PC-9 (cell line): ENCODE data around the gene MRPS23. TPM values are rescaled to one million over a fixed set of nuclear protein-coding genes. Genes with fewer than 3 reads are reported as not detected.
"Not testable (repeated sequence)": the region's sequence is repeated elsewhere in the genome, so short reads cannot be mapped to it uniquely, and the experiment has no call there.

ENCODE experiments used
- BruUV-seq: library from RNA; stranded (reverse); fragments of 400-500 nt; replicated peaks from 2 replicates; lab custom pipeline; 2021; lab: Mats Ljungman, UMichigan
- CTCF ChIA-PET: fragments of 300-600 bp; sonication (Branson Sonifier 250); formaldehyde crosslinking; loops from one replicate; lab custom pipeline; 2022; ENCODE audit warnings: antibody characterized with exemption; lab: Charles Lee
- POLR2A ChIA-PET: fragments of 300-600 bp; sonication (Branson Sonifier 250); formaldehyde crosslinking; loops from one replicate; lab custom pipeline; 2022; ENCODE audit warnings: antibody characterized with exemption; ENCODE audit not compliant: unreplicated experiment; lab: Charles Lee
- DNase-seq, 2 experiments: peaks; one replicate each; pipeline versions ENCODE4 v3.0.0 to v3.0.0-alpha.2; 2015 to 2022; ENCODE audit warnings: mixed read lengths in 1 of 2
- H2AFZ ChIP-seq: fragments of 200-600 bp; sonication (generic); 2 replicates; pipeline ENCODE4 v1.8.1; 2017; ENCODE audit warnings: antibody characterized with exemption
- H3F3A ChIP-seq: fragments of 200-600 bp; sonication (generic); 2 replicates; pipeline ENCODE4 v1.8.1; 2017; ENCODE audit warnings: antibody characterized with exemption, mild to moderate bottlenecking, low read depth; ENCODE audit not compliant: insufficient read depth
- H3K27ac ChIP-seq: fragments of 200-600 bp; sonication (generic); 2 replicates; pipeline ENCODE4 v1.6.1; 2016; ENCODE audit warnings: mixed run types
- H3K27me3 ChIP-seq: fragments of 200-600 bp; sonication (generic); 2 replicates; pipeline ENCODE4 v1.6.1; 2016; ENCODE audit warnings: low read depth, mixed run types; ENCODE audit not compliant: insufficient read depth
- H3K36me3 ChIP-seq: fragments of 200-600 bp; sonication (generic); 2 replicates; pipeline ENCODE4 v1.6.1; 2016; ENCODE audit warnings: low read depth, mixed run types
- H3K4me1 ChIP-seq: fragments of 200-600 bp; sonication (generic); replicated peaks from 2 replicates; pipeline ENCODE4 v1.6.1; 2016; ENCODE audit warnings: mixed run types; ENCODE audit not compliant: insufficient read depth
- H3K4me2 ChIP-seq: fragments of 200-600 bp; sonication (generic); 2 replicates; pipeline ENCODE4 v1.6.1; 2017; ENCODE audit warnings: mixed run types
- H3K4me3 ChIP-seq: fragments of 200-600 bp; sonication (generic); 2 replicates; pipeline ENCODE4 v1.6.1; 2016; ENCODE audit warnings: mixed run types
- H3K79me2 ChIP-seq: fragments of 200-600 bp; sonication (generic); 2 replicates; pipeline ENCODE4 v1.6.1; 2017; ENCODE audit warnings: low read depth, mixed run types
- H3K9me2 ChIP-seq: fragments of 200-600 bp; sonication (generic); 2 replicates; pipeline ENCODE4 v1.8.1; 2017; ENCODE audit warnings: mild to moderate bottlenecking; ENCODE audit not compliant: insufficient read depth
- H3K9me3 ChIP-seq: fragments of 200-600 bp; sonication (generic); 2 replicates; pipeline ENCODE4 v1.8.1; 2016; ENCODE audit warnings: low read depth; ENCODE audit not compliant: insufficient read depth
- H4K20me1 ChIP-seq: fragments of 200-600 bp; sonication (generic); 2 replicates; pipeline ENCODE4 v1.8.1; 2017; ENCODE audit not compliant: insufficient read depth
- EZH2 ChIP-seq: fragments of 200-600 bp; sonication (generic); IDR thresholded peaks from 2 replicates; pipeline ENCODE4 v1.8.0; 2017; ENCODE audit warnings: antibody characterized with exemption, low read depth
- intact Hi-C: fragments of 100-400 bp; cut with micrococcal nuclease; formaldehyde crosslinking; loops from one replicate; pipeline ENCODE4 v1.10.0; 2022; ENCODE audit not compliant: unreplicated experiment
- total RNA-seq: library from RNA; stranded (reverse); gene quantifications from 2 replicates; pipeline ENCODE4 v1.2.3, GENCODE V29; 2021
- TF ChIP-seq, protein P1 (sequence below): fragments of 200-600 bp; sonication (generic); conservative IDR thresholded peaks from 2 replicates; pipeline ENCODE4 v1.6.1; 2017; ENCODE audit warnings: mixed run types, antibody characterized with exemption, mild to moderate bottlenecking, moderate library complexity

MRPS23 gene
- total RNA-seq, 1 experiment from 2014 or later: 49.7 TPM

DNA sequence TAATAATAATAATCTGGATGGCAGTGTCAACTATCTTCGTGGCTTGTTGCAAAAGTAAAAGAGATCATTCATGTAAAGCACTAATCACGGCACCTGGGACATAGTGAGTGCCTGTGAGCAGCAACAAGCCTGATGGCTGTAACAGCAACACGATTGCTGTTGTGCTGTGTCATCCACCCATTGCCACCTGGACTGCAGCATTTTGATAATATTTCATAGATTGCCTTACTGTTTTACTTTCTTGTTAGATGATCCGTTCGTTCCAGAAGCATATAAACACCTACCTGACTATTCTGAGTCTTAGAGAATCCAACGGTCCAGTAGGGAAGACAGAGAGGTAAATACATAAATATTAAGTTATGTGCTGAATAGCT is 3.1 kb upstream of the MRPS23 start:
- Histone ChIP-seq H3K79me2 (peaks cover 26% of the 10 kb centered on the region), H3K36me3 (peaks cover 4% of the 10 kb centered on the region; the same call in 1 of the 2 replicates), H4K20me1 (no peaks in the 10 kb centered on the region), H3K9me2 (no peaks in the 10 kb centered on the region), H2AFZ (no peak overlapping the region), H3F3A (peaks cover 2% of the 10 kb centered on the region; the same call in 1 of the 2 replicates), H3K4me1 (peaks cover 24% of the 10 kb centered on the region), H3K27ac (no peak overlapping the region), H3K9me3 (no peaks in the 10 kb centered on the region), H3K4me3 (no peak overlapping the region), H3K4me2 (no peak overlapping the region), H3K27me3 (no peaks in the 10 kb centered on the region)
- DNase-seq: no peak
- no peak for TF ChIP-seq EZH2
- TF ChIP-seq, protein P1, sequence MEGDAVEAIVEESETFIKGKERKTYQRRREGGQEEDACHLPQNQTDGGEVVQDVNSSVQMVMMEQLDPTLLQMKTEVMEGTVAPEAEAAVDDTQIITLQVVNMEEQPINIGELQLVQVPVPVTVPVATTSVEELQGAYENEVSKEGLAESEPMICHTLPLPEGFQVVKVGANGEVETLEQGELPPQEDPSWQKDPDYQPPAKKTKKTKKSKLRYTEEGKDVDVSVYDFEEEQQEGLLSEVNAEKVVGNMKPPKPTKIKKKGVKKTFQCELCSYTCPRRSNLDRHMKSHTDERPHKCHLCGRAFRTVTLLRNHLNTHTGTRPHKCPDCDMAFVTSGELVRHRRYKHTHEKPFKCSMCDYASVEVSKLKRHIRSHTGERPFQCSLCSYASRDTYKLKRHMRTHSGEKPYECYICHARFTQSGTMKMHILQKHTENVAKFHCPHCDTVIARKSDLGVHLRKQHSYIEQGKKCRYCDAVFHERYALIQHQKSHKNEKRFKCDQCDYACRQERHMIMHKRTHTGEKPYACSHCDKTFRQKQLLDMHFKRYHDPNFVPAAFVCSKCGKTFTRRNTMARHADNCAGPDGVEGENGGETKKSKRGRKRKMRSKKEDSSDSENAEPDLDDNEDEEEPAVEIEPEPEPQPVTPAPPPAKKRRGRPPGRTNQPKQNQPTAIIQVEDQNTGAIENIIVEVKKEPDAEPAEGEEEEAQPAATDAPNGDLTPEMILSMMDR: no peak
- ChIA-PET POLR2A (interaction anchor here (0.5 kb wide), 1 partner anchor 157 kb away, joined by 9 read pairs; no protein-coding TSS in a partner anchor), CTCF (interaction anchor here (2.2 kb wide), 1 partner anchor 146 kb away, joined by 7 read pairs; no protein-coding TSS in a partner anchor)
- BruUV-seq: no TSS peak
- intact Hi-C loops: loop anchor here (10.0 kb wide), 1 partner anchor 232 kb away; the partner anchor contains the start of gene DYNLL2

DNA sequence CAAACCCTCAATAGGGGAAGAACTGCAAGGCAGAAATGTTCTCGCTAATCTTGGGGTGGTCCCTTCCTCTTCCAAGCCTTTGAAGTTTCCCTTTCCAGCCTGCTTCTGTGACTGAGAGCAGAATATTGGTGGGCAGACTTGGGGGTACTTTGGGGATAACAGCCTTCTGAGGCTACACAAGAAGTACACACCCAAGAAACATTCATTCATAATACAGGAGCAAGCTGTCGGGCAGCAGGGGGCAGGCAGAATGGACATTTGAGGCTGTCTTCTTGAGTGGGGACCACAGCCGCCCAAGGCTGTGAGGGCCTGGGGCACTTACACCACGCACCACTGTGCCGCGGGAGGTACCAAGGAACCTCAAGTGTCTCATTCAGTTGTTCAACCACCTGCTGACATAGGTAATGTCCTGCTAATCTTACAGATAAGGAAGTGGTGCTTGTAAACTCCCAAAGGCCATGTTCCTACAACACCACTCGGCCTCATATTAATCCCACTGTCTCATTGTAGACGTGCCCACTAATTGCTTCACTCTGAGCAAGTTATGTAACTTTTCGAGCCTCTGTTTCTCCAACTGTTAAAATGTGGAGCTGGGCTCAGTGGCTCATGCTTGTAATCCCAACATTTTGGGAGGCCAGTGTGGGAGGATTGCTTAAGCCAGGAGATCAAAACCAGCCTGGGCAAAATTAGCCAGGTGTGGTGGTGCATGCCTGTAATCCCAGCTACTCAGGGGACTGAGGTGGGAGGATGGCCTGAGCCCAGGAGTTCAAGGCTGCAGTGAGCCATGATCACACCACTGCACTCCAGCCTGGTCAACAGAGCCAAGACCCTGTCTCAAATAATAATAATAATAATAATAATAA is 2.5 kb upstream of the MRPS23 start:
- Histone ChIP-seq H3K4me1 (peaks cover 24% of the 10 kb centered on the region), H3K9me2 (no peaks in the 10 kb centered on the region), H3K4me2 (no peak overlapping the region), H3K79me2 (peaks cover 29% of the 10 kb centered on the region), H3K9me3 (no peaks in the 10 kb centered on the region), H2AFZ (no peak overlapping the region), H3F3A (peaks cover 5% of the 10 kb centered on the region; the same call in 1 of the 2 replicates), H3K27ac (no peak overlapping the region), H4K20me1 (no peaks in the 10 kb centered on the region), H3K4me3 (no peak overlapping the region), H3K36me3 (peaks cover 6% of the 10 kb centered on the region; the same call in 1 of the 2 replicates), H3K27me3 (no peaks in the 10 kb centered on the region)
- ChIA-PET CTCF (interaction anchor here (0.6 to 2.2 kb wide), 2 partner anchors 83 to 147 kb away, joined by 3 to 7 read pairs; no protein-coding TSS in a partner anchor), POLR2A (interaction anchor here (0.5 kb wide), 1 partner anchor 158 kb away, joined by 9 read pairs; no protein-coding TSS in a partner anchor)
- no TSS peak for BruUV-seq
- DNase-seq: no peak
- intact Hi-C loops: loop anchor here (10.0 kb wide), 1 partner anchor 232 kb away; the partner anchor contains the start of gene DYNLL2
- TF ChIP-seq, protein P1: no peak
- no peak for TF ChIP-seq EZH2

DNA sequence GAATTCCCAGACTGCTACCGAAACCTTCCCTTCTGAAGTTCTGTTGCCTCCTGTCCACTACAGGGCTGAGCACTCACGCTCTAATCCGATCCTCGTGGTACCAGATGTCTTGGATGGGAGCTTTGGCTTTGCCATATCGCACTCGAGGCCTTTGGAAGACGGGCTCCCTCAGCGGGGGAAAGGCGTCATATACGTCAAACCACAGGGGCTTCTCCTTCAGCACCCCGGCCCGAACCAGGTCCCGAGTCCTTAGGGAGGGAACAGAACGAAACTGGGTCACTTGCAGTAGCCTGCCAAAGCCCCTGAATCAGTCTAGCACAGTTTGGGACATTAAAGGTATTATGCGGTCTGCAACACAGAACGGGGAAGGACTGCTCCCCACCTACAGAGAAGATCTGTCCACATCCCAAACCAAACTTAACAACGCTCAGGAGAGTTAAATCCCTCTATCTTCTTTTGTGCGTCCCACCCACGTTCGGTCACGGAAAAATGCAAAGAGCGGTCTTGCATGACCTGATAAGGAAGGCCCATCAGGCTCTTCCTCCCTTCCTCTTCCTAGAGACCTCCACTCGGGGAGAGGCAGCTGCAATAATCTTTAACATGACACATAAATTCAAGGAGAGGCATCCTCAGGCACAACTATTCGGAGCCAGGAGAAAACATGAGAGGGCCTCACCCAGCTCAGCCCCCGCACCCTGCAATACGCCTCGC is 526 bp downstream of the MRPS23 start:
- Histone ChIP-seq H2AFZ (peak overlapping the region; percentile 81), H3K27ac (no peak overlapping the region), H3K79me2 (peaks cover 29% of the 10 kb centered on the region), H3K4me1 (peaks cover 24% of the 10 kb centered on the region), H4K20me1 (0 out of 2 replicates have a peak, but pooled peaks cover 5% of the 10 kb centered on the region), H3K4me3 (peak overlapping the region; percentile 72), H3K9me2 (no peaks in the 10 kb centered on the region), H3K9me3 (no peaks in the 10 kb centered on the region), H3F3A (peaks cover 9% of the 10 kb centered on the region), H3K27me3 (no peaks in the 10 kb centered on the region), H3K36me3 (peaks cover 16% of the 10 kb centered on the region), H3K4me2 (peak overlapping the region; percentile 99)
- CTCF ChIA-PET: interaction anchor here (0.6 kb wide), 1 partner anchor 109 kb away, joined by 6 read pairs; no protein-coding TSS in a partner anchor
- TSS peak; percentile 60 for BruUV-seq
- intact Hi-C loops: no loop called here
- TF ChIP-seq, protein P1: no peak
- no peak for TF ChIP-seq EZH2
- POLR2A ChIA-PET: interaction anchor here (0.5 to 0.6 kb wide), 2 partner anchors 139 to 140 kb away, joined by 3 to 5 read pairs; partner anchors contain the start of gene VEZF1
- no peak for DNase-seq

DNA sequence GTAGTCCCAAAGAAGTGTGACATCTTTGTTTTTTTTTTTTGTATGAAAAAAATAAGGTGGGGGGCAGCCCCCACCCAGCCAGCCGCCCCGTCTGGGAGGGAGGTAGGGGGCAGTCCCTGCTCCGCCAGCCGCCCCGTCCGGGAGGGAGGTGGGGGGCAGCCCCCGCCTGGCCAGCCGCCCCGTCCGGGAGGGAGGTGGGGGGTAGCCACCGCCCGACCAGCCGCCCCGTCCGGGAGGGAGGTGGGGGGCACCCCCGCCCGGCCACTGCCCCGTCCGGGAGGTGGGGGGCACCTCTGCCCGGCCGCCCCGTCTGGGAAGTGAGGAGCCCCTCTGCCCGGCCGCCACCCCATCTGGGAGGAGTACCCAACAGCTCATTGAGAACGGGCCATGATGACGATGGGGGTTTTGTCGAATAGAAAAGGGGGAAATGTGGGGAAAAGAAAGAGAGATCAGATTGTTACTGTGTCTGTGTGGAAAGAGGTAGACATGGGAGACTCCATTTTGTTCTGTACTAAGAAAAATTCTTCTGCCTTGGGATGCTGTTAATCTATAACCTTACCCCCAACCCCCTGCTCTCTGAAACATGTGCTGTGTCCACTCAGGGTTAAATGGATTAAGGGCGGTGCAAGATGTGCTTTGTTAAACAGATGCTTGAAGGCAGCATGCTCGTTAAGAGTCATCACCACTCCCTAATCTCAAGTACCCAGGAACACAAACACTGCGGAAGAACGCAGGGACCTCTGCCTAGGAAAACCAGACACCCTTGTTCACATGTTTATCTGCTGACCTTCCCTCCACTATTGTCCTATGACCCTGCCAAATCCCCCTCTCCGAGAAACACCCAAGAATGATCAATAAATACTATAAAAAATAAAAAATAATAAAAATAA is 3.5 kb downstream of the MRPS23 start:
- H3K9me3 ChIP-seq, H3K9me2 ChIP-seq, CTCF ChIA-PET, H3K4me3 ChIP-seq, DNase-seq, H3K27me3 ChIP-seq, H3K4me2 ChIP-seq, POLR2A ChIA-PET, H2AFZ ChIP-seq, intact Hi-C loops, H3K27ac ChIP-seq, BruUV-seq: not testable (repeated sequence)
- Histone ChIP-seq H3K36me3 (peaks cover 26% of the 10 kb centered on the region), H3F3A (peaks cover 20% of the 10 kb centered on the region), H4K20me1 (peaks cover 24% of the 10 kb centered on the region), H3K79me2 (peaks cover 37% of the 10 kb centered on the region), H3K4me1 (peaks cover 19% of the 10 kb centered on the region)
